WERI-Rb-1 (cell line): ENCODE measurements around the gene CALHM1.

ENCODE experiments used
- DNase-seq: peaks from one replicate; pipeline ENCODE4 v3.0.0-alpha.2; 2020
- H3K27ac ChIP-seq: fragments of 250-450 bp; sonication (Bioruptor Pico); 2 replicates; pipeline ENCODE4 v1.5.1; 2020; ENCODE audit warnings: mild to moderate bottlenecking, moderate library complexity
- H3K27me3 ChIP-seq: fragments of 250-450 bp; sonication (Bioruptor Pico); 2 replicates; pipeline ENCODE4 v1.5.1; 2021; ENCODE audit warnings: mild to moderate bottlenecking, low read depth, moderate library complexity; ENCODE audit not compliant: insufficient read depth, severe bottlenecking
- H3K36me3 ChIP-seq: fragments of 250-450 bp; sonication (Bioruptor Pico); 2 replicates; pipeline ENCODE4 v1.5.1; 2020; ENCODE audit warnings: mild to moderate bottlenecking, moderate library complexity
- H3K4me3 ChIP-seq: 2 replicates; pipeline ENCODE4 v1.5.1; 2011; ENCODE audit warnings: low read depth, mild to moderate bottlenecking, control low read depth, low read length
- H3K9me3 ChIP-seq: fragments of 250-450 bp; sonication (Bioruptor Pico); 2 replicates; pipeline ENCODE4 v1.5.1; 2021; ENCODE audit warnings: mild to moderate bottlenecking, moderate library complexity; ENCODE audit not compliant: severe bottlenecking
- CTCF ChIP-seq: IDR thresholded peaks from 2 replicates; pipeline ENCODE4 v1.5.1; 2011; ENCODE audit warnings: low read depth, mild to moderate bottlenecking, control low read depth, inconsistent platforms, low read length

CALHM1 gene

GRCh38 chr10:103455235-103455634 lies 3.5 kb downstream of the CALHM1 start:
- no peak for TF ChIP-seq CTCF
- no peaks in the 10 kb centered on the region for H3K27me3 ChIP-seq
- H3K27ac ChIP-seq, result no peak overlapping the region
- no peaks in the 10 kb centered on the region for H3K9me3 ChIP-seq
- no peak overlapping the region for H3K4me3 ChIP-seq
- H3K36me3 ChIP-seq, result no peaks in the 10 kb centered on the region
- no peak for DNase-seq

GRCh38 chr10:103454026-103454425 lies 4.7 kb downstream of the CALHM1 start:
- H3K27me3 ChIP-seq, result no peaks in the 10 kb centered on the region
- TF ChIP-seq CTCF, result no peak
- no peak for DNase-seq
- no peaks in the 10 kb centered on the region for H3K9me3 ChIP-seq
- H3K36me3 ChIP-seq, result no peaks in the 10 kb centered on the region
- no peak overlapping the region for H3K27ac ChIP-seq
- H3K4me3 ChIP-seq, result no peak overlapping the region

- 0 out of 2 replicates have a peak, but pooled peaks cover 1% of the 10 kb centered on the region for H3K36me3 ChIP-seq
- no peaks in the 10 kb centered on the region for H3K27me3 ChIP-seq
- no peak overlapping the region for H3K27ac ChIP-seq
- H3K4me3 ChIP-seq, result no peak overlapping the region
- H3K9me3 ChIP-seq, result no peaks in the 10 kb centered on the region
- no peak for TF ChIP-seq CTCF
- DNase-seq, result no peak
Measured at GRCh38 chr10:103452506-103453230, 6.0 kb downstream of the CALHM1 start.

GRCh38 chr10:103451831-103452505 lies 6.7 kb downstream of the CALHM1 start, which contains the start of gene CALHM2:
TSS of gene CALHM2 (minus strand) at chr10:103452370. CDS start at chr10:103449941, 2,429 bp downstream.
- DNase-seq, result no peak
- no peak within 1 kb of the TSS for H3K4me3 ChIP-seq

GRCh38 chr10:103451091-103451813 lies 7.4 kb downstream of the CALHM1 start:
- H3K27ac ChIP-seq, result no peak overlapping the region
- no peaks in the 10 kb centered on the region for H3K27me3 ChIP-seq
- no peak overlapping the region for H3K4me3 ChIP-seq
- TF ChIP-seq CTCF, result no peak
- H3K36me3 ChIP-seq, result peaks cover 12% of the 10 kb centered on the region
- DNase-seq, result no peak
- H3K9me3 ChIP-seq, result no peaks in the 10 kb centered on the region

More at GRCh38 chr10:103451831-103452505, 6.7 kb downstream of the CALHM1 start, which contains the start of gene CALHM2:
- H3K27me3 ChIP-seq, result no peaks in the 10 kb centered on the region
- no peak within 1 kb of the TSS for H3K27ac ChIP-seq
- H3K36me3 ChIP-seq, result peaks cover 8% of the 10 kb centered on the region
- TF ChIP-seq CTCF, result no peak
- H3K9me3 ChIP-seq, result no peaks in the 10 kb centered on the region
